Fibroblast of lung (primary cell): ENCODE data around the gene CFAP65. TPM values are rescaled to one million over a fixed set of nuclear protein-coding genes. Genes with fewer than 3 reads are reported as not detected.
A peak's percentile ranks its signal among the peaks of the same experiment; 100 is the strongest.

Experiments
- DNase-seq, 2 donors: peaks; one replicate each; pipeline versions ENCODE4 v3.0.0 to v3.0.0-alpha.2; 2010; ENCODE audit warnings: low read depth in 2 of 2
- H2AFZ ChIP-seq: 2 replicates; pipeline ENCODE4 v1.5.1; 2012; ENCODE audit warnings: low read length, control low read depth, inconsistent platforms
- H3K27ac ChIP-seq: 2 replicates; pipeline ENCODE4 v1.5.1; 2011; ENCODE audit warnings: low read length, control low read depth; ENCODE audit not compliant: insufficient read depth
- H3K27me3 ChIP-seq: 2 replicates; pipeline ENCODE4 v1.5.1; 2011; ENCODE audit warnings: mild to moderate bottlenecking, low read length; ENCODE audit not compliant: control insufficient read depth, insufficient read depth
- H3K36me3 ChIP-seq: 2 replicates; pipeline ENCODE4 v1.5.1; 2011; ENCODE audit warnings: low read length; ENCODE audit not compliant: control insufficient read depth, insufficient read depth
- H3K4me1 ChIP-seq: 2 replicates; pipeline ENCODE4 v1.5.1; 2011; ENCODE audit warnings: low read length; ENCODE audit not compliant: control insufficient read depth, insufficient read depth; ENCODE audit errors: extremely low read depth
- H3K4me2 ChIP-seq: 2 replicates; pipeline ENCODE4 v1.5.1; 2011; ENCODE audit warnings: low read length, control low read depth; ENCODE audit not compliant: insufficient read depth; ENCODE audit errors: extremely low read depth
- H3K4me3 ChIP-seq, 4 experiments: fragments of 200-600 bp in 1 of 4; sonication (generic) in 1 of 4; replicated peaks in 1 of 4; 2 replicates each; pipeline ENCODE4 v1.5.1; 2011 to 2016; ENCODE audit warnings: low read length in 4 of 4, low read depth in 3 of 4, mild to moderate bottlenecking in 3 of 4, control low read depth in 2 of 4, inconsistent platforms in 1 of 4, mixed read lengths in 1 of 4; ENCODE audit not compliant: insufficient read depth in 1 of 4; ENCODE audit errors: control extremely low read depth in 1 of 4
- H3K79me2 ChIP-seq: 2 replicates; pipeline ENCODE4 v1.5.1; 2012; ENCODE audit warnings: mild to moderate bottlenecking, low read length, inconsistent platforms; ENCODE audit not compliant: control insufficient read depth, insufficient read depth
- H3K9ac ChIP-seq: 2 replicates; pipeline ENCODE4 v1.5.1; 2011; ENCODE audit warnings: mild to moderate bottlenecking, low read length, control low read depth; ENCODE audit not compliant: insufficient read depth
- H3K9me3 ChIP-seq: 2 replicates; pipeline ENCODE4 v1.5.1; 2012; ENCODE audit warnings: low read depth, low read length; ENCODE audit not compliant: control insufficient read depth, insufficient read depth
- H4K20me1 ChIP-seq: 2 replicates; pipeline ENCODE4 v1.5.1; 2011; ENCODE audit warnings: low read length; ENCODE audit not compliant: control insufficient read depth, insufficient read depth; ENCODE audit errors: extremely low read depth
- EZH2 ChIP-seq: IDR thresholded peaks from 2 replicates; pipeline ENCODE4 v1.5.1; 2012; ENCODE audit warnings: low read length, control low read depth, mild to moderate bottlenecking; ENCODE audit errors: missing control alignments
- polyA plus RNA-seq, 2 donors: library from polyadenylated mRNA; depleted of rRNA in 1 of 2; stranded (reverse) in 1 of 2; unstranded in 1 of 2; fragments of >200 nt; gene quantifications; 2 replicates each; pipeline ENCODE4 v1.2.1, GENCODE V29; 2011 to 2012; ENCODE audit warnings: missing spikeins in 1 of 2
- total RNA-seq: library from RNA; depleted of rRNA; stranded (reverse); fragments of >200 nt; gene quantifications from 2 replicates; pipeline ENCODE4 v1.2.1, GENCODE V29; 2014
- TF ChIP-seq, protein P1 (sequence below), 2 donors: IDR thresholded peaks in 1 of 2; conservative IDR thresholded peaks in 1 of 2; 1 replicate in 1 of 2; 2 replicates in 1 of 2; pipeline ENCODE4 v1.5.1; 2011 to 2012; ENCODE audit warnings: low read length in 2 of 2, control low read depth in 1 of 2, inconsistent platforms in 1 of 2, low read depth in 1 of 2, mild to moderate bottlenecking in 1 of 2

The CFAP65 gene
- total and polyA plus RNA-seq, 2 donors (not counting 1 experiment from before 2014, with no cell fraction given): not detected

DNA sequence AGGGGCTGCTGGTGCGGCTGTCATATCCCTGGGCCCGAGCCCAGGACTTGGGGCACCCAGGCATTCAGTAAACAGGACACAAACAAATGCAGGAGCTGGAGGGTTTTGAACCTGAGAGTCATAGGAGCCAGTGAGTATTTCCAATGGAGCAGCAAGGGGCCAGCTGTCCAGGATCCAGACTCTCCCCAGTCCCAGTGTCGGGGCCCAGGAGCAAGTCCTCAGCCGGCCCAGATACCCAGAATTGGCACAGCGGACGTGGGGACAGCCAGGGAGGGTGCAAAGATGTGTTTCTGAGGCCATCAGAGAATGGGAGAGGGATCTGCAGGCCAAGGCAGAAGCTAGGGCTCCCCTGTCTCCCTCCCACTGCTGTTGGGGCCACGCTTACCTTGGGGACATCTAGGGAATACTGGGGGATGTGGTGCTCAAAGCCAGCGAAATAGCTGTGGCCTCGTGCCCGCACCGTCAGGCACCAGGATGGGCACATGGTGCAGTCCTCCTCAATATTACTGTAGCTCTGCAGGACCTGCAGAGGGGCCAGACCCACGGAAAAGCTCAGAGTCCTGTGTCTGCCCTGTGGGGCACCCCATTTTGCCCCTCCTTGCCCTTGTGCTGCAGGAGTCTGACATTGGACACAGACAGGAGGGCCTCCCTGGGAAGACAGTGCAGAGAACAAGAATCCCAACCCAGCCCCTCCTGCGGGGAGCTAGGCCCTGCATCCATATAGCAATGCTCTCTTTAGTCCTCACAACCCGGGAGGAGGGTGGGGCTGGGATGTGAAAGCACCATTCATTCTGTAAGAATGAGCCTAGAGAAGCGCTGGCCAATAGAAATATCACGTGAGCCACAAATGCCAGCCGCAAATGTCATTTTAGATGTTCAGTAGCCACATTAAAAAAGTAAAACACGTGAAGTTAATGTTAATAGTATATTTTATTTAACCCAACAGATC is 15.4 kb downstream of the CFAP65 start:
- no peaks in the 10 kb centered on the region for H3K4me1 ChIP-seq
- no peaks in the 10 kb centered on the region for H3K79me2 ChIP-seq
- TF ChIP-seq, protein P1, sequence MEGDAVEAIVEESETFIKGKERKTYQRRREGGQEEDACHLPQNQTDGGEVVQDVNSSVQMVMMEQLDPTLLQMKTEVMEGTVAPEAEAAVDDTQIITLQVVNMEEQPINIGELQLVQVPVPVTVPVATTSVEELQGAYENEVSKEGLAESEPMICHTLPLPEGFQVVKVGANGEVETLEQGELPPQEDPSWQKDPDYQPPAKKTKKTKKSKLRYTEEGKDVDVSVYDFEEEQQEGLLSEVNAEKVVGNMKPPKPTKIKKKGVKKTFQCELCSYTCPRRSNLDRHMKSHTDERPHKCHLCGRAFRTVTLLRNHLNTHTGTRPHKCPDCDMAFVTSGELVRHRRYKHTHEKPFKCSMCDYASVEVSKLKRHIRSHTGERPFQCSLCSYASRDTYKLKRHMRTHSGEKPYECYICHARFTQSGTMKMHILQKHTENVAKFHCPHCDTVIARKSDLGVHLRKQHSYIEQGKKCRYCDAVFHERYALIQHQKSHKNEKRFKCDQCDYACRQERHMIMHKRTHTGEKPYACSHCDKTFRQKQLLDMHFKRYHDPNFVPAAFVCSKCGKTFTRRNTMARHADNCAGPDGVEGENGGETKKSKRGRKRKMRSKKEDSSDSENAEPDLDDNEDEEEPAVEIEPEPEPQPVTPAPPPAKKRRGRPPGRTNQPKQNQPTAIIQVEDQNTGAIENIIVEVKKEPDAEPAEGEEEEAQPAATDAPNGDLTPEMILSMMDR (conservative IDR thresholded peaks at IDR 0.05 in 1 of 2, IDR thresholded peaks at IDR 0.05 in 1 of 2; ENCODE audit: low read depth in 1 of 2, low read length in 2 of 2): no peak
- TF ChIP-seq EZH2: no peak
- no peaks in the 10 kb centered on the region for H3K9me3 ChIP-seq
- peaks cover 11% of the 10 kb centered on the region for H3K27me3 ChIP-seq
- peak in 1 of 2 donors; percentile 6 for DNase-seq
- H2AFZ ChIP-seq: no peak overlapping the region
- H3K27ac ChIP-seq: no peak overlapping the region
- no peak overlapping the region for H3K9ac ChIP-seq
- H3K4me3 ChIP-seq: no peak overlapping the region
- H3K4me2 ChIP-seq: no peak overlapping the region
- no peaks in the 10 kb centered on the region for H4K20me1 ChIP-seq
- H3K36me3 ChIP-seq: no peaks in the 10 kb centered on the region

DNA sequence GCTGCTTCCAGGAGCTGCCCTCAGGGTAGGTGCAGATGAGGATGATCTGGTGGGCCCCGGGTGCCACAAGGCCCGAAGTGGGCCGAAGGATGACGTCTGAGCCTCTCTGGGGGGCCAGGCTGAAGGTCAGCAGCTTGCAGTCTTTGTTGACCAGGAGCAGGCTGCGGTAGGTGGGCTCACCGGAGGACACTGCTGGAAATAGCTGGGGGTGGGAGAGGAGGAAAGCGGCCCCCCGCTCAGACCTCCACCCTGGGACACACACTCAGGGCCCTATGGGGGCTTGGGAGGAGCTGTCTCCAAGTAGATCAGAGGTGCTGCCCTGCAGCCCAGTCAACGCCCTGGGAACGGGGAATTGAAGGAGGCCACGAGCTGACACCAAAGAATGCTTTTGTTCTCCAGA is 17.3 kb downstream of the CFAP65 start:
- no peak overlapping the region for H3K4me2 ChIP-seq
- H3K4me3 ChIP-seq: no peak overlapping the region
- no peak for DNase-seq
- no peaks in the 10 kb centered on the region for H3K9me3 ChIP-seq
- TF ChIP-seq, protein P1 (conservative IDR thresholded peaks at IDR 0.05 in 1 of 2, IDR thresholded peaks at IDR 0.05 in 1 of 2; ENCODE audit: low read depth in 1 of 2, low read length in 2 of 2): no peak
- no peak for TF ChIP-seq EZH2
- no peaks in the 10 kb centered on the region for H3K79me2 ChIP-seq
- H4K20me1 ChIP-seq: no peaks in the 10 kb centered on the region
- no peak overlapping the region for H3K27ac ChIP-seq
- peaks cover 11% of the 10 kb centered on the region for H3K27me3 ChIP-seq
- no peak overlapping the region for H3K9ac ChIP-seq
- H3K4me1 ChIP-seq: no peaks in the 10 kb centered on the region
- no peaks in the 10 kb centered on the region for H3K36me3 ChIP-seq
- H2AFZ ChIP-seq: no peak overlapping the region

DNA sequence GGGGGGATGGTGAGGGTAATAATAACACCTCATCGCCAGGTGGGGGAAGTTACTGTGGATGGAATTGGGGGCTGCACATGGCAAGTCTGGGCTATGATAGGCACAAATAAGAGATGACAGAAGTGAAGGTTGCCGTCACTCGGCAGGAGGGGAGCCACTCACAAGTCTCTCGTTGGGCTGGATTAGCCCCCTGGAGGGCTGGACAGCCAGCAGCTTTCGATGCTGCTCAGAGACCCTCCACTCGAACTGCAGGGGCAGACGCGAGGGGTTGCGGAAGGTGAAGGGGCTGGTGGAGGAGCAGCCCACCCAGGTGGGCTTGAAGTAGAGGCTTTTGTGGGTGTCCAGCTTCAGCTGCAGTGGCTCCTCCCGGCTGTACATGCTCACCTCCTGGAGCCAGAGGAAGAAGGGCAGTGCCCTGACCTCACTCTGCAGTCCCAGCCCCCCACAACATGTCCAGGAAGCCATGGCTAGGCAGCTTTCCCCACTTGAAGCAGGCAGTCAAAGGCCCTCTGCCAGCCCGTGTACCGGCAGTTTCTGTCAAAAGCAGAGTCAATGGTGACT is 18.2 kb downstream of the CFAP65 start:
- no peak for TF ChIP-seq EZH2
- TF ChIP-seq, protein P1 (conservative IDR thresholded peaks at IDR 0.05 in 1 of 2, IDR thresholded peaks at IDR 0.05 in 1 of 2; ENCODE audit: low read depth in 1 of 2, low read length in 2 of 2): no peak
- H3K27ac ChIP-seq: no peak overlapping the region
- H4K20me1 ChIP-seq: no peaks in the 10 kb centered on the region
- no peaks in the 10 kb centered on the region for H3K36me3 ChIP-seq
- H3K9ac ChIP-seq: no peak overlapping the region
- no peaks in the 10 kb centered on the region for H3K79me2 ChIP-seq
- H3K9me3 ChIP-seq: no peaks in the 10 kb centered on the region
- DNase-seq: no peak
- H3K27me3 ChIP-seq: peaks cover 13% of the 10 kb centered on the region
- no peak overlapping the region for H2AFZ ChIP-seq
- no peak overlapping the region for H3K4me3 ChIP-seq
- no peak overlapping the region for H3K4me2 ChIP-seq
- H3K4me1 ChIP-seq: no peaks in the 10 kb centered on the region
